ENCODE measurements around the gene OTUD4.
"Not testable (repeated sequence)": the region's sequence is repeated elsewhere in the genome, so short reads cannot be mapped to it uniquely, and the experiment has no call there.

The OTUD4 gene

DNA sequence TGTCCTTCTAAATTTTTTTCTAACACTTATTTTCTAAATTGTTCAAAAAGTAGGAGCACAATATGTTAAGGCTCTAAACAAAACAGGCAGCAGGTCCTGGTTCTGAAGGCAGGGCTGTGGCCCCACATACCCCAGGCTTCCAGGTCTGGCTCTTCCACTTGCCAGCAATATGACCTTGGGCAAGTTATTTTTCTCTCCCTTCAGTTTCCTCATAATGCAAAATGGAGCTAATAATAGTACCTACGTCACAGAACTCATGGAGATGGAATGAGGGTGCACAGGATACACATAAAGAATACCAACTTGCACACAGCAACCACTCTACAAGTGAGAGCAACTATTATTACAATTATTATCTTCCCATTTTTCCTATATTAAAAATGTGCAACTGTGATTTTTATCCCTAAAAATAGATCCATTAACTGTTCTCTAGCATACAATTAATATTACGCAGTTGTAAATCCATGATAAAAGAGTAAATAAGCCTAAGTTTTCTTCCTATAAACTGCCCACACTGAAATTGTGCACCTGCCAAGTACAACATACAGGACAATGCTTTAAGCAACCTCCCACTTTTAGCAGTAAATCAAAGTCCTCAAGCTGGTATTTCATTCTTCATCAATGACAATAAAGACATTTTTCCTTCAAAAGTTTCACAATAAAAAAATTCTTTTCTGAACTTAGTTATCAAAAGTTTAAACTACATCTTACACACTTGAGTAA is 27.0 kb downstream of the OTUD4 start:
- TF ChIP-seq, protein P1, sequence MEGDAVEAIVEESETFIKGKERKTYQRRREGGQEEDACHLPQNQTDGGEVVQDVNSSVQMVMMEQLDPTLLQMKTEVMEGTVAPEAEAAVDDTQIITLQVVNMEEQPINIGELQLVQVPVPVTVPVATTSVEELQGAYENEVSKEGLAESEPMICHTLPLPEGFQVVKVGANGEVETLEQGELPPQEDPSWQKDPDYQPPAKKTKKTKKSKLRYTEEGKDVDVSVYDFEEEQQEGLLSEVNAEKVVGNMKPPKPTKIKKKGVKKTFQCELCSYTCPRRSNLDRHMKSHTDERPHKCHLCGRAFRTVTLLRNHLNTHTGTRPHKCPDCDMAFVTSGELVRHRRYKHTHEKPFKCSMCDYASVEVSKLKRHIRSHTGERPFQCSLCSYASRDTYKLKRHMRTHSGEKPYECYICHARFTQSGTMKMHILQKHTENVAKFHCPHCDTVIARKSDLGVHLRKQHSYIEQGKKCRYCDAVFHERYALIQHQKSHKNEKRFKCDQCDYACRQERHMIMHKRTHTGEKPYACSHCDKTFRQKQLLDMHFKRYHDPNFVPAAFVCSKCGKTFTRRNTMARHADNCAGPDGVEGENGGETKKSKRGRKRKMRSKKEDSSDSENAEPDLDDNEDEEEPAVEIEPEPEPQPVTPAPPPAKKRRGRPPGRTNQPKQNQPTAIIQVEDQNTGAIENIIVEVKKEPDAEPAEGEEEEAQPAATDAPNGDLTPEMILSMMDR (IDR thresholded peaks at IDR 0.05; ENCODE audit: insufficient read depth, low read length, poor library complexity, severe bottlenecking), result no peak
- no peaks in the 10 kb centered on the region for H3K27me3 ChIP-seq (replicated peaks; ENCODE audit: control insufficient read depth, insufficient read depth, low read length)
- DNase-seq (ENCODE audit: extremely low read depth, insufficient read length), result no peak
- H3K4me3 ChIP-seq (replicated peaks; ENCODE audit: low read depth, low read length), result no peak overlapping the region
- peaks cover 2% of the 10 kb centered on the region for H3K36me3 ChIP-seq (ENCODE audit: control insufficient read depth, insufficient read depth, low read length)

DNA sequence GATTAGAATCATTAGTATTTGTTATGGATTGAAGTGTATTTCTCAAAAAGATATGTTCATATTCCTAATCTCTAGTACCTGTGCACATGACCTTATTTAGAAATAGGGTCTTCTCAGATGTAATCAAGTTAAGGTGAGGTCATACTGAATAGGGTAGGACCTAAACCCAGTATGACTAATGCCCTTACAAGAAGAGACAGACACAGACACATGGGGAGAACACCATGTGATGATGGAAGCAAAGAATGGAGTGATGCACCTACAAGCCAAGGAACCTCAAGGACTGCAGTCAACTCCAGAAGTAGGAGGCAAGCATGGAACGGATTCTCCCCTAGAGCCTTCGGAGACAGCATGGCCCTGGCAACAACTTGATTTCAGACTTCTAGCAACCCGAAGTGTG is 31.4 kb downstream of the OTUD4 start:
- TF ChIP-seq, protein P1 (IDR thresholded peaks at IDR 0.05; ENCODE audit: insufficient read depth, low read length, poor library complexity, severe bottlenecking), result no peak
- no peaks in the 10 kb centered on the region for H3K27me3 ChIP-seq (replicated peaks; ENCODE audit: control insufficient read depth, insufficient read depth, low read length)
- peaks cover 5% of the 10 kb centered on the region for H3K36me3 ChIP-seq (ENCODE audit: control insufficient read depth, insufficient read depth, low read length)
- no peak for DNase-seq (ENCODE audit: extremely low read depth, insufficient read length)
- H3K4me3 ChIP-seq (replicated peaks; ENCODE audit: low read depth, low read length), result no peak overlapping the region

DNA sequence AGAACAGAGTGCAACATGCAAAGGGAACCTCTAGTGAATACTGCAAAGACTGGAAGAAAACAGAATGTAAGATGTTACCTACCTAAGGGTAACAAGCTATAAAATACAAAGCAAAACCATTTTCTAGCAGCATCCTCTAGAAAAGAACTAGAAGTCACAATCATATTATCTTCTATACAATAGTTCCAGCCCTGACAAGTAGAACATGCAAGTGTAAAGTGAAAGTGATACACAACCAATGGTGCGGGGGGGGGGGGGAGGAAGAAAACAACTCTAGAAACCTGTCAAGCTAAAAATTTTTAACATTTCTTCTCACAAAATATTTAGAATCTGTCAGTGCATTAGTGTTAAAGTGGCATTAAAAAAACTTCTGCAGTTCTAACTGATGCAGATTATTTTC is 44.2 kb downstream of the OTUD4 start:
- H3K4me3 ChIP-seq (replicated peaks; ENCODE audit: low read depth, low read length); DNase-seq (ENCODE audit: extremely low read depth, insufficient read length); H3K27me3 ChIP-seq (replicated peaks; ENCODE audit: control insufficient read depth, insufficient read depth, low read length); H3K36me3 ChIP-seq (ENCODE audit: control insufficient read depth, insufficient read depth, low read length): not testable (repeated sequence)

DNA sequence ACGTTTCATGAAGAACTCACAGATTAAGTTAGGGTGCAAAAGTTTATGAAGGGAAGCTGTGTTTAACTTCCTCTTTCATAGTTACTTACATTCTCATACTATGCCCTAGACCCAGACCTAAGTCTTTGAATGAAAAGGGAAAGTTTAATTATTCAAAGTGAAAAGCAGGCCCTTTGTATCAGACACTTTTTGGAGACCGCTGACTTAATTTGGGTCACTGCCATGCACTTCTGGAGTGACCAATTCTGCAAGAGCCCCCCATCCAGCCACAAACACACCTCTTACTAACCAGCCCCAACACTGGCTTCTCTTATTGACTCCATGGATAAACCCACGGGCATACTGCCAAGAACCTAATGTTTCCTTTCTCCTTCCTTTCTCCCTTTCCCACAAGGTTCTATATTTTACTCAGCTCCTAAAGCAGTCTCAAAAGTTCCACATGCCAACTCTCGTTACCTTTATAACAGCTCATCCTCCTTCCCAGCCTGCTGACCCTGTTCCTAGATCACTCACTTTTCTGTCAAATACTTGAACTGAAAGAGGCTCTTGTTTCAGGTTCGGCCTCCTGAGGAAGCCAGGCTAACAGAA is 47.8 kb downstream of the OTUD4 start:
- no peaks in the 10 kb centered on the region for H3K36me3 ChIP-seq (ENCODE audit: control insufficient read depth, insufficient read depth, low read length)
- no peaks in the 10 kb centered on the region for H3K27me3 ChIP-seq (replicated peaks; ENCODE audit: control insufficient read depth, insufficient read depth, low read length)
- peak; percentile 61 for DNase-seq (ENCODE audit: extremely low read depth, insufficient read length)
- TF ChIP-seq, protein P1 (IDR thresholded peaks at IDR 0.05; ENCODE audit: insufficient read depth, low read length, poor library complexity, severe bottlenecking), result no peak
- H3K4me3 ChIP-seq (replicated peaks; ENCODE audit: low read depth, low read length), result no peak overlapping the region; the same call in 1 of the 2 replicates

DNA sequence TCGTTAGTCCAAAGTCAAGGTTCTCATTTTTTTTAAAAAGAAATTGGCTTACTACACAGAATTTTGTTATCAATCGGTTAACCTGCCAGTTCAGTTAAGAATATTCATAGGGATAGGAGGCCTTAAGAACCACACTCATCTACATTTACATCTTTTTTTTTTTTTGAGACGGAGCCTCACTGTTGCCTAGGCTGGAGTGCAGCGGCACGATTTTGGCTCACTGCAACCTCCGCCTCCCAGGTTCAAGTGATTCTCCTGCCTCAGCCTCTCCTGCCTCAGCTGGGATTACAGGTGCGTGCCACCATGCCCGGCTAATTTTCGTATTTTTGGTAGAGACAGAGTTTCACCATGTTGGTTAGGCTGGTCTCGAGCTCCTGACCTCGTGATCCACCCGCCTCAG is 48.5 kb downstream of the OTUD4 start:
- Histone ChIP-seq H3K4me3 (replicated peaks; ENCODE audit: low read depth, low read length) (no peak overlapping the region), H3K36me3 (ENCODE audit: control insufficient read depth, insufficient read depth, low read length) (no peaks in the 10 kb centered on the region), H3K27me3 (replicated peaks; ENCODE audit: control insufficient read depth, insufficient read depth, low read length) (no peaks in the 10 kb centered on the region)
- no peak for DNase-seq (ENCODE audit: extremely low read depth, insufficient read length)
- TF ChIP-seq, protein P1 (IDR thresholded peaks at IDR 0.05; ENCODE audit: insufficient read depth, low read length, poor library complexity, severe bottlenecking), result no peak

DNA sequence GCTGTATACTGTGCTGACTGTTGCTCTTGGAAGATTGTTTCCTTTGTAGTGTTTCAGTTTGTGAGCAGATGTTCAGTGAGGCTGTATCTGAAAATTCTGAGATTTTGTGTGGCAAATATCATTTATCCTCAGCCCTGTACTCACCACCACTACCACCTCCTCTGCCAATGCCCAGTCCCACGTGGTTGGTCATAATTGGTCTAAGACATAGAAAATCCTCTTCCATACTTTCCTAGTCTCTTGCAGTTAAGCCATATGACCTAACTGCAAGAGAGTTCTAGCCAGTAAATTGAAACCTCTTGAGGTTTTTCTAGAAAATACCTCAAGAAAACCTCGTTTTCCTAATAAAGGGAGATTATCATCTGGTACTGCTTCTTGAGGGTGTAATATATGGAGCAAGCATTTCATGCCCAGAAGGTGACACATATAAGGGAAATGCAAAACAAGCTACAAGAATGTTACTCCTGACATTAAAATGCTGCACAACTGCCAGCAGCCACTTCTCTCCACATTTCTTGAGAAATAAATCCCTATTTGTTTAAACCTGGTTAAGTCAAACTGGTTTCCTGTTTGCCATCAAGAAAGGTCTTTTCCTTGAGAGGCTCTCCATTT is 49.5 kb downstream of the OTUD4 start:
- no peak for DNase-seq (ENCODE audit: extremely low read depth, insufficient read length)
- Histone ChIP-seq H3K4me3 (replicated peaks; ENCODE audit: low read depth, low read length) (no peak overlapping the region), H3K36me3 (ENCODE audit: control insufficient read depth, insufficient read depth, low read length) (no peaks in the 10 kb centered on the region; the same call in 1 of the 2 replicates), H3K27me3 (replicated peaks; ENCODE audit: control insufficient read depth, insufficient read depth, low read length) (no peaks in the 10 kb centered on the region)
- TF ChIP-seq, protein P1 (IDR thresholded peaks at IDR 0.05; ENCODE audit: insufficient read depth, low read length, poor library complexity, severe bottlenecking), result no peak
